Measurements from ENCODE around the gene ZNF3. TPM values are rescaled to one million over a fixed set of nuclear protein-coding genes. Genes with fewer than 3 reads are reported as not detected.

Gene ZNF3
- total RNA-seq, 4 donors from 2014 or later, result 16.4 to 25.9 (median 20.8) TPM

- TF ChIP-seq POLR2A (IDR thresholded peaks at IDR 0.05) (no peak), CTCF (IDR thresholded peaks at IDR 0.05) (no peak)
- intact Hi-C loops (cut with DNase I; ENCODE audit: low total_unique reads), result no loop called here
- DNase-seq (ENCODE audit: low spot score in 2 of 2), result no peak
- no peak overlapping the region for H3K4me3 ChIP-seq (ENCODE audit: low read depth, poor library complexity, severe bottlenecking)
- WGBS, 2 donors, result 93 to 94% methylated on average over 4 of the region's 4 CpGs
Observed at GRCh38 chr7:100105534-100105933, 24.0 kb upstream of the ZNF3 start.

GRCh38 chr7:100102950-100103840 is 21.7 kb upstream of the ZNF3 start:
- WGBS, 2 donors, result 85 to 87% methylated on average over 17 of the region's 17 CpGs
- H3K4me3 ChIP-seq (ENCODE audit: low read depth, poor library complexity, severe bottlenecking), result no peak overlapping the region
- intact Hi-C loops (cut with DNase I; ENCODE audit: low total_unique reads), result no loop called here
- TF ChIP-seq POLR2A (IDR thresholded peaks at IDR 0.05), result no peak
- TF ChIP-seq CTCF (IDR thresholded peaks at IDR 0.05), result no peak
- DNase-seq (ENCODE audit: low spot score in 2 of 2), result no peak

- H3K4me3 ChIP-seq (ENCODE audit: low read depth, poor library complexity, severe bottlenecking), result peak within 1 kb of the TSS; percentile 52
- WGBS, 2 donors, result 0 to 2% methylated on average over 34 to 80 of the region's 80 CpGs
- DNase-seq (ENCODE audit: low spot score in 2 of 2), result peak; percentile 98 to 100
- intact Hi-C loops (cut with DNase I; ENCODE audit: low total_unique reads), result no loop called here
- TF ChIP-seq CTCF (IDR thresholded peaks at IDR 0.05), result no peak
- TF ChIP-seq POLR2A (IDR thresholded peaks at IDR 0.05), result no peak
Observed at GRCh38 chr7:100101016-100101862, 19.7 kb upstream of the ZNF3 start, which contains the start of the genes AP4M1 and MCM7. Gene AP4M1 (plus strand): TSS chr7:100101643. CDS start chr7:100101715, 72 bp downstream. Gene MCM7 (minus strand): TSS chr7:100101397. CDS start chr7:100101294, 103 bp downstream.

- 1 to 2% methylated on average over 26 to 50 of the region's 61 CpGs for WGBS, 2 donors
- peak overlapping the region; percentile 52 for H3K4me3 ChIP-seq (ENCODE audit: low read depth, poor library complexity, severe bottlenecking)
- peak; percentile 91 to 98 for DNase-seq (ENCODE audit: low spot score in 2 of 2)
- peak in 1 of 3 donors; percentile 56 for TF ChIP-seq CTCF (IDR thresholded peaks at IDR 0.05)
- TF ChIP-seq POLR2A (IDR thresholded peaks at IDR 0.05), result no peak
- intact Hi-C loops (cut with DNase I; ENCODE audit: low total_unique reads), result no loop called here
Observed at GRCh38 chr7:100100420-100101015, 19.0 kb upstream of the ZNF3 start.

GRCh38 chr7:100099452-100099851 is 17.9 kb upstream of the ZNF3 start:
- DNase-seq (ENCODE audit: low spot score in 2 of 2), result peak in 1 of 2 donors; percentile 84
- no peak for TF ChIP-seq POLR2A (IDR thresholded peaks at IDR 0.05)
- TF ChIP-seq CTCF (IDR thresholded peaks at IDR 0.05), result no peak
- 60 to 69% methylated on average over 12 of the region's 12 CpGs for WGBS, 2 donors
- no peak overlapping the region for H3K4me3 ChIP-seq (ENCODE audit: low read depth, poor library complexity, severe bottlenecking)
- intact Hi-C loops (cut with DNase I; ENCODE audit: low total_unique reads), result no loop called here
